ENCODE results near the gene FAM177A1. TPM values are rescaled to one million over a fixed set of nuclear protein-coding genes. Genes with fewer than 3 reads are reported as not detected.

The FAM177A1 gene
- total RNA-seq, 2 donors from 2014 or later, result 50.0 to 52.0 TPM

DNA sequence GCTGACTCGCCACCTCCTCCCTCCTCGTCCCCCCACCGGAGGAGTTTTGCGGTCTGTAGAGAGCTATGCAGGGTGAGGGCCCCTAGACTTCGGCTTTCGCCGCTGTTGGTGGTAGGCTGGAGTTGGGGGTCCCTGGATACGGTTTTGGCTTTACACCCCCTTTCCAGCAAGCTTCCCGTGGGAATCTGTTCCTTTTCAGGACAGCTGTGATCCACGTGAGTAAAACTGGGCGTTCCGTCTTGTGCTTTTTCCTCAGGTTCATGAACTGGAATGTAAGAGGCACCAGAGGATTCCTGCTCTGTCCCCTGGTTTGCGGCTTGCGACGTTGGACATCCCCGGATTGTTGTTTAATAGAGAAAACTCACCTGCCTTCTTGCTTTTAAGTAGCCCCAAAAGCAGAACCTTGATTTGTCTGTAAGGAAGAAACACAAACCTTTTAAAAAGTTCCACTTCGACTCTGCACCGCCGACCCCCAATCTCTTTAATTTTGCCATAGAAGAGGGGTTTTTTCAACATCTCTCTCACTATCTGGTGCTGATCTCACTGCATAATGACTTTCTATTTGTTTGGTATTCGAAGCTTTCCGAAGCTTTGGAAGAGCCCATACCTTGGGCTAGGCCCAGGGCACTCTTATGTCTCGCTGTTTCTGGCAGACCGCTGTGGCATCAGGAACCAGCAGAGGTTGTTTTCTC, 76.8 kb downstream of the FAM177A1 start:
- H3K4me3 Mint-ChIP-seq, result peak overlapping the region; percentile 93
- peaks cover 25% of the 10 kb centered on the region for H3K36me3 Mint-ChIP-seq
- ATAC-seq (no peak), DNase-seq (ENCODE audit: low spot score) (no peak)
- H3K27ac Mint-ChIP-seq, result peak overlapping the region; percentile 95 to 97
- no peaks in the 10 kb centered on the region for H3K9me3 Mint-ChIP-seq
- H3K27me3 Mint-ChIP-seq, result no peaks in the 10 kb centered on the region
- peaks cover 36 to 48% of the 10 kb centered on the region in 2 donors for H3K4me1 Mint-ChIP-seq (ENCODE audit: low read depth in 2 of 2)

DNA sequence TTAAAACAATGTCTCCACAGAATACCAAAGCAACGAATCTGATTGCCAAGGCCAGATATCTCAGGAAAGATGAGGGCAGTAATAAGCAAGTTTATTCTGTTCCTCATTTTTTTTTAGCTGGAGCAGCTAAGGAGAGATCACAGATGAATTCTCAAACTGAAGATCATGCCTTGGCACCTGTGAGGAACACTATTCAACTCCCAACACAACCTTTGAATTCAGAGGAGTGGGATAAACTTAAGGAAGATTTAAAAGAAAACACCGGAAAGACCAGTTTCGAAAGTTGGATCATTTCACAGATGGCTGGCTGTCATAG, 77.3 kb downstream of the FAM177A1 start:
- H3K36me3 Mint-ChIP-seq, result peaks cover 28% of the 10 kb centered on the region
- H3K9me3 Mint-ChIP-seq, result no peaks in the 10 kb centered on the region

DNA sequence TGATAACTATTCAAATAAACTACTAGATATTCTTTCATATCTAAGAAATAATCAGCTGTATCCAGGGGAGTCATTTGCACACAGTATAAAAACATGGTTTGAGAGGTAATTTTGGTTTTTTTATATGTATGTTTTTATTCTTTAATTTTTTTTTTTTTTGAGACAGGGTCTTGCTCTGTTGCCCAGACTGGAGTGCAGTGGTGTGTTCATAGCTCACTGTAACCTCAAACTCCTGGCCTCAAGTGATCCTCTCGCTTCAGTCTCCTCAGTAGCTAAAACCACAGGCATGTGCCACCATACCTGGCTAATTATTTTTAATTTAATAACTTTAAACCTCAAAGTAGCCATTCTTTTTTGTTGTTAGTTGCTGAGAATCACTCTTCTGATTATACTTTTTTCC, 78.1 kb downstream of the FAM177A1 start:
- H3K27me3 Mint-ChIP-seq, result no peaks in the 10 kb centered on the region
- H3K27ac Mint-ChIP-seq, result peak overlapping the region; percentile 95 to 97
- H3K9me3 Mint-ChIP-seq, result no peaks in the 10 kb centered on the region
- no peak for DNase-seq (ENCODE audit: low spot score)
- H3K4me1 Mint-ChIP-seq (ENCODE audit: low read depth in 2 of 2), result peaks cover 42 to 52% of the 10 kb centered on the region in 2 donors
- ATAC-seq, result no peak
- peak overlapping the region; percentile 93 for H3K4me3 Mint-ChIP-seq
- H3K36me3 Mint-ChIP-seq, result peaks cover 32% of the 10 kb centered on the region

More for the DNA sequence above, 77.3 kb downstream of the FAM177A1 start:
- Mint-ChIP-seq H3K4me1 (ENCODE audit: low read depth in 2 of 2) (peaks cover 37 to 49% of the 10 kb centered on the region in 2 donors), H3K4me3 (peak overlapping the region; percentile 93), H3K27me3 (no peaks in the 10 kb centered on the region), H3K27ac (peak overlapping the region; percentile 95 to 97)
- no peak for DNase-seq (ENCODE audit: low spot score)
- no peak for ATAC-seq

Other genes with a start within 250 kb of the FAM177A1 start
- 10 to 100 TPM; 88.3 to 93.6 TPM for gene BAZ1A, start 170.9 kb upstream of the FAM177A1 start, total RNA-seq
- 10 to 100 TPM; 66.1 to 84.8 TPM for gene SRP54, start 63.3 kb upstream of the FAM177A1 start, total RNA-seq
- gene PPP2R3C, start 75.7 kb downstream of the FAM177A1 start, total RNA-seq, result 10 to 100 TPM; 64.3 to 91.5 TPM
- gene PRORP, start 76.3 kb downstream of the FAM177A1 start, total RNA-seq, result 10 to 100 TPM; 45.0 to 60.4 TPM
- gene PSMA6, start 246.1 kb downstream of the FAM177A1 start, total RNA-seq, result 100 to 1,000 TPM; 464 to 704 TPM